Measurements from ENCODE around the gene BABAM1.

DNA sequence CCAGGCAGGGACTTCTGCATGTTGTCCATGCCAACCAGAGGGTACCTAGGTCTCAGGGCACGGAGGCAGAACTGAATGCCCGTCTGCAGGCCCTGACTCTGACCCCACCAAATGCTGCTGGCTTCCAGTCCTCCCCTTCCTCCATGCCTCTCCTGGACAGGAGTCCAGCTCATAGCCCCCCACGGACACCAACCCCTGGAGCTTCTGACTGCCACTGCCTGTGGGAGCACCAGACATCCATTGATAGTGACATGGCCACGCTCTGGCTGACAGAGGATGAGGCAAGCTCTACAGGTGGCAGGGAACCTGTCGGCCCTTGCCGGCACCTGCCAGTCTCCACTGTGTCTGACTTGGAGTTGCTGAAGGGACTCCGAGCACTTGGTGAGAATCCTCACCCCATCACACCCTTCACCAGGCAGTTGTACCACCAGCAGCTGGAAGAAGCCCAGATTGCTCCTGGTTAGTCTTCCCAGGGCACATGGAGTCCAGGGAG is 16.3 kb downstream of the BABAM1 start:
- TF ChIP-seq ZNF274 (IDR thresholded peaks at IDR 0.05; ENCODE audit: low read depth, low read length) (no peak), EGR1 (IDR thresholded peaks at IDR 0.05; ENCODE audit: low read depth) (no peak), EZH2 (IDR thresholded peaks at IDR 0.05) (no peak), TCF7L2 (IDR thresholded peaks at IDR 0.05; ENCODE audit: borderline replicate concordance, extremely low read depth, insufficient read depth, insufficient read length) (no peak), YY1 (IDR thresholded peaks at IDR 0.05; ENCODE audit: extremely low read depth, insufficient replicate concordance, low read depth, low read length) (no peak), POLR2A (IDR thresholded peaks at IDR 0.05; ENCODE audit: borderline replicate concordance, extremely low read depth, insufficient read depth, insufficient read length) (no peak), SIN3A (IDR thresholded peaks at IDR 0.05; ENCODE audit: low read depth) (no peak), POLR2AphosphoS5 (IDR thresholded peaks at IDR 0.05; ENCODE audit: low read depth, low read length) (no peak), EZH2phosphoT487 (IDR thresholded peaks at IDR 0.05; ENCODE audit: borderline replicate concordance) (no peak), CEBPB (IDR thresholded peaks at IDR 0.05; ENCODE audit: low read depth) (no peak)
- TF ChIP-seq, protein P1, sequence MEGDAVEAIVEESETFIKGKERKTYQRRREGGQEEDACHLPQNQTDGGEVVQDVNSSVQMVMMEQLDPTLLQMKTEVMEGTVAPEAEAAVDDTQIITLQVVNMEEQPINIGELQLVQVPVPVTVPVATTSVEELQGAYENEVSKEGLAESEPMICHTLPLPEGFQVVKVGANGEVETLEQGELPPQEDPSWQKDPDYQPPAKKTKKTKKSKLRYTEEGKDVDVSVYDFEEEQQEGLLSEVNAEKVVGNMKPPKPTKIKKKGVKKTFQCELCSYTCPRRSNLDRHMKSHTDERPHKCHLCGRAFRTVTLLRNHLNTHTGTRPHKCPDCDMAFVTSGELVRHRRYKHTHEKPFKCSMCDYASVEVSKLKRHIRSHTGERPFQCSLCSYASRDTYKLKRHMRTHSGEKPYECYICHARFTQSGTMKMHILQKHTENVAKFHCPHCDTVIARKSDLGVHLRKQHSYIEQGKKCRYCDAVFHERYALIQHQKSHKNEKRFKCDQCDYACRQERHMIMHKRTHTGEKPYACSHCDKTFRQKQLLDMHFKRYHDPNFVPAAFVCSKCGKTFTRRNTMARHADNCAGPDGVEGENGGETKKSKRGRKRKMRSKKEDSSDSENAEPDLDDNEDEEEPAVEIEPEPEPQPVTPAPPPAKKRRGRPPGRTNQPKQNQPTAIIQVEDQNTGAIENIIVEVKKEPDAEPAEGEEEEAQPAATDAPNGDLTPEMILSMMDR (IDR thresholded peaks at IDR 0.05 in 2 of 3, conservative IDR thresholded peaks at IDR 0.05 in 1 of 3; ENCODE audit: borderline replicate concordance in 1 of 3, insufficient read depth in 1 of 3, low read depth in 2 of 3, low read length in 2 of 3), result no peak
- TF ChIP-seq, protein P2, sequence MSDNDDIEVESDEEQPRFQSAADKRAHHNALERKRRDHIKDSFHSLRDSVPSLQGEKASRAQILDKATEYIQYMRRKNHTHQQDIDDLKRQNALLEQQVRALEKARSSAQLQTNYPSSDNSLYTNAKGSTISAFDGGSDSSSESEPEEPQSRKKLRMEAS (IDR thresholded peaks at IDR 0.05), result no peak
- TF ChIP-seq, protein P3, sequence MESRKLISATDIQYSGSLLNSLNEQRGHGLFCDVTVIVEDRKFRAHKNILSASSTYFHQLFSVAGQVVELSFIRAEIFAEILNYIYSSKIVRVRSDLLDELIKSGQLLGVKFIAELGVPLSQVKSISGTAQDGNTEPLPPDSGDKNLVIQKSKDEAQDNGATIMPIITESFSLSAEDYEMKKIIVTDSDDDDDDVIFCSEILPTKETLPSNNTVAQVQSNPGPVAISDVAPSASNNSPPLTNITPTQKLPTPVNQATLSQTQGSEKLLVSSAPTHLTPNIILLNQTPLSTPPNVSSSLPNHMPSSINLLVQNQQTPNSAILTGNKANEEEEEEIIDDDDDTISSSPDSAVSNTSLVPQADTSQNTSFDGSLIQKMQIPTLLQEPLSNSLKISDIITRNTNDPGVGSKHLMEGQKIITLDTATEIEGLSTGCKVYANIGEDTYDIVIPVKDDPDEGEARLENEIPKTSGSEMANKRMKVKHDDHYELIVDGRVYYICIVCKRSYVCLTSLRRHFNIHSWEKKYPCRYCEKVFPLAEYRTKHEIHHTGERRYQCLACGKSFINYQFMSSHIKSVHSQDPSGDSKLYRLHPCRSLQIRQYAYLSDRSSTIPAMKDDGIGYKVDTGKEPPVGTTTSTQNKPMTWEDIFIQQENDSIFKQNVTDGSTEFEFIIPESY (IDR thresholded peaks at IDR 0.05; ENCODE audit: extremely low read depth, insufficient replicate concordance, low read length), result no peak
- TF ChIP-seq, protein P4, sequence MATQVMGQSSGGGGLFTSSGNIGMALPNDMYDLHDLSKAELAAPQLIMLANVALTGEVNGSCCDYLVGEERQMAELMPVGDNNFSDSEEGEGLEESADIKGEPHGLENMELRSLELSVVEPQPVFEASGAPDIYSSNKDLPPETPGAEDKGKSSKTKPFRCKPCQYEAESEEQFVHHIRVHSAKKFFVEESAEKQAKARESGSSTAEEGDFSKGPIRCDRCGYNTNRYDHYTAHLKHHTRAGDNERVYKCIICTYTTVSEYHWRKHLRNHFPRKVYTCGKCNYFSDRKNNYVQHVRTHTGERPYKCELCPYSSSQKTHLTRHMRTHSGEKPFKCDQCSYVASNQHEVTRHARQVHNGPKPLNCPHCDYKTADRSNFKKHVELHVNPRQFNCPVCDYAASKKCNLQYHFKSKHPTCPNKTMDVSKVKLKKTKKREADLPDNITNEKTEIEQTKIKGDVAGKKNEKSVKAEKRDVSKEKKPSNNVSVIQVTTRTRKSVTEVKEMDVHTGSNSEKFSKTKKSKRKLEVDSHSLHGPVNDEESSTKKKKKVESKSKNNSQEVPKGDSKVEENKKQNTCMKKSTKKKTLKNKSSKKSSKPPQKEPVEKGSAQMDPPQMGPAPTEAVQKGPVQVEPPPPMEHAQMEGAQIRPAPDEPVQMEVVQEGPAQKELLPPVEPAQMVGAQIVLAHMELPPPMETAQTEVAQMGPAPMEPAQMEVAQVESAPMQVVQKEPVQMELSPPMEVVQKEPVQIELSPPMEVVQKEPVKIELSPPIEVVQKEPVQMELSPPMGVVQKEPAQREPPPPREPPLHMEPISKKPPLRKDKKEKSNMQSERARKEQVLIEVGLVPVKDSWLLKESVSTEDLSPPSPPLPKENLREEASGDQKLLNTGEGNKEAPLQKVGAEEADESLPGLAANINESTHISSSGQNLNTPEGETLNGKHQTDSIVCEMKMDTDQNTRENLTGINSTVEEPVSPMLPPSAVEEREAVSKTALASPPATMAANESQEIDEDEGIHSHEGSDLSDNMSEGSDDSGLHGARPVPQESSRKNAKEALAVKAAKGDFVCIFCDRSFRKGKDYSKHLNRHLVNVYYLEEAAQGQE (IDR thresholded peaks at IDR 0.05; ENCODE audit: low read depth), result no peak
